Hepatic stellate cell (primary cell): ENCODE data around the gene GREM1.

ENCODE experiments used
- DNase-seq: peaks from one replicate; pipeline ENCODE4 v3.0.0; 2011; ENCODE audit warnings: low spot score

GREM1 gene

GRCh38 chr15:32694222-32694983 is 23.4 kb upstream of the GREM1 start:
- DNase-seq, result no peak

GRCh38 chr15:32698773-32699390 is 18.9 kb upstream of the GREM1 start:
- DNase-seq, result no peak

- no peak for DNase-seq
Measured at GRCh38 chr15:32700501-32701150, 17.2 kb upstream of the GREM1 start.

GRCh38 chr15:32701863-32702262 is 15.9 kb upstream of the GREM1 start:
- DNase-seq, result no peak

GRCh38 chr15:32704395-32704981 is 13.3 kb upstream of the GREM1 start:
- DNase-seq, result no peak

DNA sequence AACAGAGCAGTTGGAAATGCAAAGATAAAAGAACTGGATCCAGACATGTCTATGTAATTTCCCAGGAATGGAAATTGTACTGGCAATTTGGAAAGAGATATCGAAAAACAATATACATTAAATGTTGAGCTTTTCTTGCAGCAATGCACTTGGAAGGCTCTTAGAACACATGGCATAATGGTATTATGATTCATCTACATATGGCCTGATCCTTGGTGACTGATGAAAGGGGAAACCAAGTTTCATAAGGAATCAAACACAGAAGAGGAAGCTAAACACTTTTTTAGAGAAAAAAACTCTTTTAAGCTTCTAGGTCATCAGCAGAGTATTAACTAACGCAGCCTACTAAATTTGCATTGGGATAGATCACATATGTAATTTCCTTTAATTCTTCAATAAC is 12.4 kb upstream of the GREM1 start:
- no peak for DNase-seq

DNA sequence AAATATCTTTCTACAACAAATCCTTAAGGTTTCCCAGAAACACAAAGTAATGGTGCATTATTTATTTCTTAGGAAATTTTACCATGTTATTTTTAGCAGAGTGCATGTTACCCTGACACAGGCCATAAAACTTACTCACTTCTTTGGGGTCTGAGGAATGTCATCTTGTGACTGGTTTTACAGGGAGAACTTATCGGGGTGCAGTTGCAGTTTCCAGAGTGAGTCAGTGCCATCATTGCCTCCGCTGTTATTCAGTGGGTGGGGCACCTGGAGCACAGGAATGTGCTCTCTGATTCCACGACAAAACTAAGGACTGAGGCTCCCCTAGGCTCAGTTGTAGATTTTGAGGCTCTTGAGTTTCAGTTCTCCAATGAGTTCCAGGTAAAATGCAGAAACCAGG is 11.1 kb upstream of the GREM1 start:
- peak; percentile 82 for DNase-seq

GRCh38 chr15:32707436-32707835 is 10.4 kb upstream of the GREM1 start:
- no peak for DNase-seq

DNA sequence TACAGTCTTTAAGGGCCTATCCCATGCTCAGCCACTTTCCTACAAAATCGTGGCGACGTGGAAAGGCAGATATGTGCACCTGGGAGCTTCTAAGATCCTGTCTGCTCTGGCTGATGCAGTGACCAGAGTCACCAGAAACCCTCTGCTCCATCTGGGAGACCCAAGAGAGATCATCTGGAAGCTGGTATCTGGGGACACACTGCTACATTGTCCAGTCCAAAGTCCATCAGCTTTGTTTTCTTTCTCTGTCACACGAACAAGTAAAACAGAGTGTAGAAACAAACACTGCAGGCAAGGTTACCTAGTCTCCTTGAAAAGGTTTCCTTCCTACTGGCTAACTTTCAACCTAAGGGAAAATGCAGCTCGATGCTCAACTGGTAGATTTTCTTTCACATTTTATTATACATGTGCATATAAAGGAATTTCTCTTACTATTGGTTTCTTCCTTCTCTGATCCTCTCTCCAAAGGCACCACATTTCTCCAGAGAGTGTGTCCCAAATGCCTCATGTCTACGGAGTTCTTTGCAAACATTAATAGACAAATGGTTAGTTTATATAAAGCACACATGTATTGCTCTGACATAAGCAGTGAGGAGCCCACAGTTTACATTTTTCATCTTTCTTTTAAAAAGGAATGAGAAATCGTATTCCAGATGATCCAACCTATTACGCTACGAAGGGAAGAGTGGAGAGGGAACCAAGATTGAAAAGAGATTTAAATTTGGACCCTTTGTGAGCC is 8.3 kb upstream of the GREM1 start:
- DNase-seq, result no peak

- DNase-seq, result no peak
Measured at GRCh38 chr15:32715276-32715675, 2.5 kb upstream of the GREM1 start.

DNA sequence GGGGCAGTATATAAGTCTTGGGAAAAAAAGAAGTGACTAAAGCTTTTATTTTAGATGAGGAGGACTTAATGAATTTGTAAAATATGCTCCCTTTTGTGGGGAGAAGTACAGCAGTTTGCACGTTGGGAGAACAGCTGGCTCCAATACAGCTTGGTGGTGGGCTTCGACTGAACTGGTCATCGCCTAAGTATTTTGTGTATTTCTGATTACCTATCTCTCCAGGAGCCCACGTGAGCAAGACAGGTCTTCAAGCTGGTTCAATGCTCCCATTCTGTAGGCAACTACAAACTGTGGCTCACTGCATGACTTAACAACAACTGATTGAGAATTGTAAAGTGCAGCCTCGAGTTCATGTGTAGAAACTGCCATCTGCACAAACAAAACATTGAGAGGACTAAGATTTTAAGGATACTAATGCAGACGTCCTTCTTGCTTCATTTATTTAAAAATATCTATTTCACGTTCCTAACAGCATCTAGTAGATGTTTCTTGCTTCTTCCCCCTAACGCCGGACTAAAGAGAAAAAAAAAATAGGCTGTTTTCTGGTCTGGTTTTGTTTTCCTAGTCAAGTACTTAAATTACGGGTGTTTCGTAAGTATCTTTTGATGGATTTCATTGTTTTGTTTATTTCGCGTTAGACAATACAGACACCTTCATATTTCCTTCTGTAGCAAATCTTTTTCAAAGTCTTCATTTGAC is 1.4 kb upstream of the GREM1 start:
- DNase-seq, result no peak

DNA sequence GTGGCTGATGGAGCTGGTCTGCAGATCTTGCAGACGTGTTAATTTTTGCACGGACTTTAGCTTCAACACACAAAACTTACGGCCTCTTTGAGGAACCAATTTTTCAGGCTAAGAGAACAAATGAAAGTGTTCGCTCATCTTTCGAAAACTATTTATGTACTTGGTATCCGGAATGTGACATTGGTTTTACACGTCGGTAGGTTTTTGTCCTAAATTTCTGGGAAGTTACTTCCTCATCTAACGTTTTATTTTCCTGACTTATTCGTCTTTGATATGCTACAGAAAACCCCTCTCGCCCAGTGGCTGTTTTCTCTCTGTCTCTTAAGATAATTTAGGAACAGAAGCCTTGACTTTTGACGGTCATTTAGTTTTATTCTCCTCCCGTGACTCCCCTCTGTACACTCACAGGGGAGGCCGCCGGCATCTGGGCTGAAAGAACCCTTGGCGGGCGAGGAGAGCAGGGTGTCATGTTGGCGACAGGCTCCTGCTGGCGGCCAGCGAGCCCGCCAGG is 834 bp upstream of the GREM1 start:
- DNase-seq, result no peak

DNA sequence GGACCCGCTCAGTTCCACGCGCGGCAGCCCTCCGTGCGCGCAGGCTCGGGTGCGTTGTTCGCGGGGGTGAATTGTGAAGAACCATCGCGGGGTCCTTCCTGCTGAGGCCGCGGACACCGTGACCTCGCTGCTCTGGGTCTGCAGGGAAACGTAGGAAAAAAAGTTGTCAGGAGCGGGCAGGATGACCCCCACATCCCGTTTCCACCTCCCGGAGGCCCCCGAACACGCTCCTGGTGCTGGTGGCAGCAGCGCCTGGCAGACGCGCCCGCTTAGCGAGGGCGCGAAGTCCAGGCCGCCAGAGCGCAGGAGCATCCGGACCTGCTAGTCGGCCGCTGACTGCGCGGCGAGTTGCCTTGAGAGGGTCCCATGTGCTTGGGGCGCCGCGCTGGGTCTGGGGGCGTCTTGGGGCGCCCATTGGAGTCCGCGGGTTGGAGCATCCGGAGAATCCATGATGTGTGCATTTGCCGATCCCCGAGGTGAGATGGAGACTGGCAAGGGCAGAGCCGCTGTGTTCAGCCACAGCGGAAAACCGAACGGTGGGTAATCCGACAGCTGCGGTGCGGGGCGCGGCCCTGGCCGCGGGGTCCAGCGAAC is 520 bp downstream of the GREM1 start:
- no peak for DNase-seq

DNA sequence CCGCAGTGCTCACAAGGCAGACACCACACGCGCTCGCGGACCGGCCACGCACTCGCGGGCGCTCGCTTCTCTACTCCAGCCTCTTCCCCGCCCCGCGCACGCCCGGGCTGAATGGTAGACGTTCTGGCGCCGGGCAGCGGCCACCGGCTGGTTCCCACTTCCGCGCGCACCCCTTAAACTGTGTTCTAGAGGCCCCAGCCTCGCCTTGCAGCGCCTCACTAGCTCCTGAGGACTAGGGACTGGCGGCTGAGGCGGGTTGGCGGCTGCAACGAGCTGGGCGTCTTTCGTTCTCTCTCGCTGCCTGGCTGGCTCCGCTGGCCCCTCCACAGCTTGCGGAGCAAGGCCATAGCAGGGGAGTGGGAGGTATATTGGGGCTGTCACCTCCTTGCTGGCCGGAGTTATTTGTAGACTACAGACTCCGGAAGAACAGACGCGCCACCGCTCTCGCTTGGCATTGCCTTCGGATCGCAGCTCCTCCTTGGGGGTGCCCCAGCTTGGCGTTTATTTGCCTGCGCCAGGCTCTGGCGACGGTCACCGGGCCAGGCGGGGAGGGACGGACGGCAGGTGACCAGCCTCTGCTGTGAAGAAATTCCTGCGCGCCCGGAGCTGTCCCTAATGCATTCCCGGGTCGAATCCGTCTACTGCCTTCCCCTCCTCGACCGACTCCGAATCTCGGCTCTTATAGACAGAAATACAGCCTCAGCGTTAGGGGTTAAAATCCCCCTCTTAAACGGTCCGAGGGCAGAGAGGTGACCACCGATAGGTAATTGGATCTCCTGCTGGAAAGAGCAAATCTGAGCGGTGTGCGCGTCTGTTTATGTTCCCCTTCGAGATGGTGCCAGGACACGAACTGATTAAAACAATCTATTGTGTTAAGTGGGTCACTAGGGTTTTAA is 1.3 kb downstream of the GREM1 start:
- no peak for DNase-seq

- DNase-seq, result no peak
Measured at GRCh38 chr15:32721596-32721995, 3.8 kb downstream of the GREM1 start.

DNA sequence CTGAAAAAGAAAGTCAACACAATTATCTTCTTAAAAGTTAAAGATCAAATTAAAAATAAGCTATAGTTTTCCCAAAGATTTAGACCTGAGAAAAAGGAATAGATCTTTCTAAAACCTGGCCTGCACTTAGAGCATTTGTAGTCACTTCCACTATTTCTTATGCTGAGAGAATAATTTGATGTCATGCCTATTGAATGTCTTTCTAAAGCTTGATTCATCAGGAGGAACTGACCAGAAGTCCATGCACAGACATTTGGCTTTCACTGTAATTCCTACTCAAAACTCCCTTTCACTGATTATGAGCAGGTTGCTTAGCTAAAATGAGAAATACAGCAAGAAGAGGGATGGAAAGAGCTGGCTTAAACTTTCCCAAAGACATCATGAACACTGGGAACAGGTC is 4.3 kb downstream of the GREM1 start:
- DNase-seq, result no peak

DNA sequence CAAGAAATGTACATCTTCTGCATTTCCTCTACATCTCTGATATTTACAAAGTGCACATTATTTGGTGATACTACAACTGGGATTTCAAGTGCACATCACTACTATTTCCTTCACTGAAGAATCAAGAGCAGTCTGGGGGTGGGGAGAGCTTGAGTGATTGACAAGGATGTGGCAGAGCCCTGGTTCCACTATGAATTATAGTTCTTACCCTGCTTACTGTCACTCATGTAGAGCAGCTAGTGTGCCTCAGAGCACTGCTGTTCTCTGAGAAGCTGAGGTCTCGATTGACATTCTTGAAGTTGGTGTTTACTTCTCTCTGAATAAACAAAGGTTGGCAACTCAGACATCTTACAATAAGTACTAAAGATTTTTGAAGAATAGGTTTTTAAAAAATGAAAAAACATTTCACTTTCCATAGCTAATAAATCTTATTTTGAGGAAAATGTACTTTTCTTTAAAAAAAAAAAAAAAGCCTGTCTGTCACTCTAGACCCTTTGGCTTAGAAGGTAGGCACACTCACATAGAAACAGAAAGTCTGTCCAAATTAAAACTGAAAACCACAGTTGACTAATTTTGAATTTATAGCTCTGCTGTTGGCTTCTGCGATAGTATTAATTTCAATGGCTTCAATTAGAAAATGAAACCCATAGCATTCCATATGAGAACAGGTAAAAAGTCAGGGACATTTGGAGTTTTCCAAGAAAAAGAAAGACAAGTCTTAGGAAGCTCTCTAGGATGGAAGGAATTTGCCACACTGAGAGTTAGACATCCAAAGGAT is 5.6 kb downstream of the GREM1 start:
- no peak for DNase-seq

- DNase-seq, result no peak
Measured at GRCh38 chr15:32729700-32730395, 12.0 kb downstream of the GREM1 start.
